HG03460 (cell line): ENCODE measurements around the gene CAMTA1.
A peak's percentile ranks its signal among the peaks of the same experiment; 100 is the strongest.

ENCODE experiments used
- ATAC-seq: cut with Tn5 transposase; IDR thresholded peaks from one replicate; pipeline ENCODE4 v1.9.1; 2021; ENCODE audit not compliant: unreplicated experiment

Gene CAMTA1

DNA sequence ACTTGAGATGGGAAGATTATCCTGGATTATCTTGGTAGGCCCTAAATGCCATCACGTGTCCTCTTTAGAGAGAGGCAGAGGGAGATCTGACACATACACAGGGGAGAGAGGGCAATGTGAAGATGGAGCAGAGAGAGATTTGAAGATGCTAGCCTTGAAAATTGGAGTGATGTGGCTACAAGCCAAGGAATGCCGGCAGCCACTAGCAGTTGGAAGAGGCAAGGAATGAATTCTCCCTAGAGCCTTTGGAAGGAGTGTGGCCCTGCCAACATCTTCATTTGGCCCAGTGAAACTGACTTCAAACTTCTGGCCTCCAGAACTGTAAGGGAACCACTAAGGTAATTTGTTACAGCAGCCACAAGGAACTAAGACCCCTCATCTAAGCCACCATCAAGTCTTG lies 8.9 kb upstream of the CAMTA1 start:
- ATAC-seq = no peak

DNA sequence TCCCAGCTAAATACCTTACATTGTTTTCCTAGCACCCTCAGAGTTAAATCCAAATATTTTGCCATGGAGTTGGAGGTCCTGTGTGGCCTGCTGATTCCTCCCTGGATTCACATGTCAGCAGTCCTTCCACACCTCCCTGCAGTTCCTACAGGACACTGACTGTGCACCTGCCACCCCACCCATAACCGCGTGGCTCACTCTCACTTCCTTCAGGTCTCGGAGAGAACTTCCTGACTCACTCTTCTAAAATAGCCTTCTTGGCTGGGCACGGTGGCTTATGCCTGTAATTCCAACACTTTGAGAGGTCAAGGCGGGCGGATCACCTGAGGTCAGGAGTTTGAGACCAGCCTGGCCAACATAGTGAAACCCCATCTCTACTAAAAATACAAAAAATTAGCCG lies 8.4 kb upstream of the CAMTA1 start:
- ATAC-seq = no peak

DNA sequence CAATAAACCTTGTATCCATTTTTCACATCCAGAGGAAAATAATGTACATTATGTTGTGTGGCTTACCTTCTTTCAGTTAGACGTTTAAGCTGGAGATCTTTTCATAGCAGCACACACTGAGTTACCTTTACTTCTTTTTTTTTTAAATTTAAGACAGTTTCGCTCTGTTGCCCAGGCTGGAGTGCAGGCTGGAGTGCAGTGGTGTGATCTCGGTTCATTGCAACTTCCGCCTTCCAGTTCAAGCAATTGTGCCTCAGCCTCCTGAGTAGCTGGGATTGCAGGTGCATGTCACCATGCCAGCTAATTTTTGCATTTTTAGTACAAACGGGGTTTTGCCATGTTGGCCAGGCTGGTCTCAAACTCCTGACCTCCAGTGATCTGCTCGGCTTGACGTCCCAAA lies 7.4 kb upstream of the CAMTA1 start:
- no peak for ATAC-seq

DNA sequence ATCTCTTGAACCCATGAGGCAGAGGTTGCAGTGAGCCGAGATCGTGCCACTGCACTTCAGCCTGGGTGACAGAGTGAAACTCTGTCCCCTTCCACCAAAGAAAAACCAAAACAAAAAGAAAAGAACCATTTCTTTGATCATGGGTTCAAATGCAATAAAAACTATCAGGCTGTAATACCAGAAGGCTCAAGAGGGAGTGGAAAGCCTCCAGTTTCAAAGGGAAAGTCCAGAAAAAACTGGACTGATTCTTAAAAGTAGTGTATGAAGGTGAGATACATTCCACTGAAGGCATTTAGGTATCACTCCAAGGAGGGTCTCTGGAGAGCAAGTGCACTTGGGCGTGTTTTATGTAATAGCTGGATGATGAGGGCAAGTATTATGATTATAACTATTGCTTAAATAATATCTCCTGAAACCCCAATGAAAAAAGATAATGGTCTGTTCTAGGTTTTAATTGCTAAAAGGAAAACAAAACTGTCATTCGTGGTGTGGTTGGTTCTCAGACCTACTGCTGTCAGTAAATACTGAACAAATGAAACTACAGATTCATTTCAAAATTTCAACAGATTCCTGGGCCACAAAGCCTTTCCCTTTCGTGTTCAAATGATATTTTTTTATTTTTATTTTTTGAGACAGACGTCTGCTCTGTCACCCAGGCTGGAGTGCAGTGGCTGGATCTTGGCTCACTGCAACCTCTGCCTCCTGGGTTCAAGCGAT lies 6.0 kb upstream of the CAMTA1 start:
- no peak for ATAC-seq

DNA sequence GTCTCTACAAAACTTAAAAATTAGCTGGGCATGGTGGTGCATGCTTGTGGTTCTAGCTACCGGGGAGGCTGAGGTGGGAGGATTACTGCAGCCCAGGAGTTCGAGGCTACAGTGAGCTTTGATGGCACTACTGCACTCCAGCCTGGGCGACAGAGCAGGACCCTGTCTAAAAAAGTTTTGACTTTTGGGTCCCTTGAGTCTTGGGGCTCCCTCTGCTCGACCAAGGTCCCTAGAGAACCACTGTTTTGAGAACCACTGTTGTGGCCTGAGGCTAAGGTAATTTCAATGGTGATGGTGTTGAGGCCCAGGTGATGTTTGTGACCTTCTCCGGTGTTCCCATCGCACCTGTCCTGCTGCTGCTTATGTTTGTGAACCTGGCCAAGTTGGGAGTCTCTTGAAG lies 3.1 kb upstream of the CAMTA1 start:
- ATAC-seq = no peak

DNA sequence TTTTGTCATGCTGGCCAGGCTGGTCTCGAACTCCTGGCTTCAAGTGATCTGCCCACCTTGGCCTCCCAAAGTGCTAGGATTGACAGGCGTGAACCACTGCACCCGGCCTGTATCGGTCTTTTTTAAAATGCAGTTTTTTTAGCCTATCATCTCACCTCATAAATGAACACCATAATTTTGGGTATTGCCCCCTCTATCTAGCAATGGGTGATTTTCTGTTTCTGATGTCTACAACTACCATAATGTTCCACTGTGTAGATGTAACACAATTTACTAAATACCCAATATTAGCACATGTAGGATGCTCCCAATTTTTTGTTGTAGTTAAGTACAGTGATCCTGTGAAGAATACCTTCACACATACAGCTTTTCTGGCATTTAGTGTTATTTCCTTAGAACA lies 2.0 kb upstream of the CAMTA1 start:
- no peak for ATAC-seq

DNA sequence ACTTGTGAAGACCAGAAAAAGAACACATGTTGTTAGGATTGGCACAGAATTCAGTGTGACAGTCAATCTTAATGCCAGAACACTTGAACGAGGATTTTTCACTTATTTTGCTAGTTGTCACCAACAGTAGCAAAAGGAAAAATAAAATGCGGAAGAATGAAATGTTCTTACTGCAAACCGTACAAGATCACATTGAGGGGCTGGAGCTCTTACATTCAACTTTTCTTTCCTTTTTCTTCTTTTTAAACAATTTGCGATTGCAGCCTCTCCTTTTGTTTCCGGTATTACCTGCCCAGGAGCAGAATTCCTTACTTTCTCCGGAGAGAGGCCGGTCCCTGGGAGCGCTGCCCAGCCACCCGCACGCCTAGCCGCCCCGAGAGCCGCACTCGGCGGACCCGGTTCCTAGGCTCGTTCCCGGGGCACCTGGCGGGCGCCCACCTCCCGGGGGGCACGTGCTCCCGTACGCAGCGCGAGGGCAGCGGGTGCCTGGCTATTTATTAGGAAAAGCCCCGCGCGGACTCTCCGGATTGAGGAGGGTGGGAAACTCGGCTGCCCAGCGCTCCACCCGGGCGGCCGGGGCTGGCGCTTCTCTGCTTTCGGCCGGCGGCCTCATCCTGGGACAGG lies 1.2 kb upstream of the CAMTA1 start:
- no peak for ATAC-seq

DNA sequence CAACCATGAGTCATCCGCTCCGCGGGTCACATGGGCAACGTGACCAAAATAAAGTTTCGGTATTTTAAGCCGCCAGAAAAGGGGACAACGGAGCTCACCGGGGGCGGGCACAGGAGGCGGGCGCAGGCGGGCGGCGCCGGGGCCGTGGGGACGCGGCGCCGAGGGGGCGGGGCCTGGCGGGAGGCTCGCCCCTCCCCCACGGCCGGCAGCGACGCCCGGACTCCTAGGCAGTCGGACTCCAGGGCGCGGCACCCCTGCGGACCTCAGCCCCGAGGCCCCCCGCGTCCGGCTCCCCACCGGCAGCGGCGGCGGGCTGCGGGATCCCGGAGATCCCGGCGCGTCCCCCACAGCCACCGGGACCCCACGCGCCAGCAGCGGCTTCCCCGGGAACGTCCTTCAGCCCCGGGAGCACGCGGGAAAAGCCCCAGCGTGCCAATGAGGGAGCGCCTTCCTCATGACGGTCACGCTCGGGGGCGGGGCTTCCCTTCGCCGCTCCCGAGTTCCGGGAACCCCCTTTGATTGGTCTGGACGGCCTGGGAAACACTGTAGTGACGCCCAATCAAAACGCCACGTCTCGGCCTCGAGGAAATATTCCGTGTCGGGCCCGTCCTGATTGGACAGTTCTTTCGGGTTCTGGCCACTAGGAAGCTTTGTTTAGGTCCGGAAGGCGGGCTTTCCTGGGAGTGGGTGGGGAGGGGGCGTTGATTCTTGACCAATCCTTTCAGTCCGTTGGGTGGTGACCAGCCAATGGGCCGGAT lies 515 bp upstream of the CAMTA1 start:
- peak; percentile 67 for ATAC-seq

DNA sequence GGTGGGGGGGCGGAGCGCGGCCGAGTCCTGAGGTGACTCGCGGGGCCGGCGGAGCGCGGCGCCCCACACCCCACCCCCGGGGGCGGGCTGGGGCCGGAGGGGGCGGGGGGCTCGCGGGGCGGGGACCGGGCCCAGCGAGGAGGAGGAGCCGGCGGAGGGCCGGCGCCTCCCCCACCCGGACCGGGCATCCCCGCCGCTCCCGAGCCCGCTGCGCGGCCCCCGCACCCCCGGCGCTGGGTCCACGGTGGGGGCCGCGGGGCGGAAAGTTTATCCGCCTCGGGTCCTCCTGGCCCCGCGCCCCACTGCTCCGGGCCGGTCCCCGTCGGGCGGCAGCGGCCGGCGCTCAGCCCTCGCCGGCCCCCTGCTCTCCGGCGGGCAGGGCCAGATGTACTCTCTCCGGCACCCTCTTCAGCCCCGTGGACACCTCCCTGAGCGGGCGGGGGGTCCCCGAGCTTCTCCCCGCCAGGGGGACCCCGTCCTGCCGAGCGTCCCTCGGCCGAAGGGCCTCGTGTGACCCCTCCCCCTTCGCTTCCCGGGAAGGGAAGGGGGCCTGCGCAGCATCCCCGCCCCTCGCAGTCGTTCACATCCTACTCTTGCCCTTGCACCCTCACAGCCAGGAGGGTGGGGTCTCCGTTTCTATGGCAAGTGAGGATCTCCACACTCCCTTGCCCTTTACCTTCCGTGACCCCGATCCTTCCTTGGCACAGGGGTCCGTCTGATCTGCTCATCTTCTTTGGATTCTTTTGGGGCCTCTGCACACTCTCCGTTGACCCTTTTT lies 663 bp downstream of the CAMTA1 start:
- no peak for ATAC-seq

DNA sequence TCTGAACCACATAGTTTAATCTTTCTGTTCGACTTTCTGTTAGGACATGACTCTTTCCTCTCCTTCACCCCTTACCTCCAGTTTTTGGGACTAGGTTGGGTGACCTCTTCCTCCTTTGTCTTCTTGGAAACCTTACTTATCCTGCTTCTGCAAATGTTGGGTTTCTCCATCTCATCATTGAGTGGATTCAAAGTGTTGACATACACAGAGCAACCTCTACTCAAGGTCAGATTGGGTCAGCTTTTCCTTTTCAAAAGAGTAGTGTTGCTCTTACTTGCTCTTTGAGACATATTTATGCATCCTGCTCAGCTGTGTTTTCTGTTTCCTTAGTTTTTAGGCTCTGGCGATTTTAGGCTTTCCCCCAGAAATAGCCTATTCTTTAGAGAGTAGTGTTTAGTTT lies 3.7 kb downstream of the CAMTA1 start:
- no peak for ATAC-seq

DNA sequence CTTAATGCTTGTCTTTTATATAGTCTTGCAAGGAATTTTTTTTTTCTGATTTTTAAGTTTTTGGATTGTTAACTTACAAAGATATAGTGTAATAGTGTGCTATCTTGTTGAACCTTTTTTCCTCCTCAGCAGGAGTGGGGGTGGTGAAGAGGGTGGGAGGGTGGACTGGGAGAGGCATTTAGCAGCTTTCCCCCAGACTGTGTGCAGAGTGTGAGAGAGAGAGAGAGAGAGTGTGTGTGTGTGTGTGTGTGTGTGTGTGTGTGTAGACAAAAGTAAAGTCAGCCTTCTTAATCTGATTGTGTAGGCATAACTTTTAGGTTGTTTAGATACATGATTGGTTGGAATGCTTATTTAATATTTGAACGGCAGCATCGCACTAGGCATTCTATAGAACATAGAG lies 4.9 kb downstream of the CAMTA1 start:
- ATAC-seq = no peak

DNA sequence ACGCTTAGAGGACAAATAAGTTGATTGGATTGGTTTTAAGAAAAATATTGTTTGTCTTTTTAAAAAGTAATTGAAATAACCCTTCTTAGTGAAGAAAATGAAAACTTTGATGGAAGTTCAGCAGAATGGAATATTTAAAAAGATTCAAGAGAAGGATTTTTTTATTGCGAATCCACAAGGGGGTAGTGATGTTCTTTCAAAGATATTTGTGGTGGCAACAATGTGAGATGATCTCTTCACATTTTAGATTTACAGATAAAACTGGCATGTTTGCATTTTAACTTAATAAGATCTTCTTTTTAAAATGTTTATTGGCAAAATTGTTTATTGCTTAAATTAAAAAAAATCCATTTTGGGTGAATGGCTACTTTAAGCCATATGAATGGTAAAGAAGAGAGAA lies 8.9 kb downstream of the CAMTA1 start:
- no peak for ATAC-seq

DNA sequence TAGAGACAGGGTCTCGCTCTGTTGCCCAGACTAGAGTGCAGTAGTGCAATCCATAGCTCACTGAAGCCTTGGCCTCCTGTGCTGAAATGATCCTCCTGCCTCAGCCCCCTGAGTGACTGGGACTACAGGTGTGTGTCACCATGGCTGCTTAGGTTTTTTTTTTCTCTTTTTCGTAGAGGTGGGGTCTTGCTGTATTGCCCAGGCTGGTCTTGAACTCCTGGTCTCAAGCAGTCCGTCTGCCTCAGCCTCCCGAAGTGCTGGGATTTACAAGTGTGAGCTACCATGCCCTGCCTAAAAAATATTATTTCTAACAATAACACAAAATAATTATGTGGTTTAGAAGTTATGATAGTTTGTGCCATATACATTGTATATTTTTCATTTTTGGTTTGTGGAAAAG lies 9.9 kb downstream of the CAMTA1 start:
- ATAC-seq = no peak

DNA sequence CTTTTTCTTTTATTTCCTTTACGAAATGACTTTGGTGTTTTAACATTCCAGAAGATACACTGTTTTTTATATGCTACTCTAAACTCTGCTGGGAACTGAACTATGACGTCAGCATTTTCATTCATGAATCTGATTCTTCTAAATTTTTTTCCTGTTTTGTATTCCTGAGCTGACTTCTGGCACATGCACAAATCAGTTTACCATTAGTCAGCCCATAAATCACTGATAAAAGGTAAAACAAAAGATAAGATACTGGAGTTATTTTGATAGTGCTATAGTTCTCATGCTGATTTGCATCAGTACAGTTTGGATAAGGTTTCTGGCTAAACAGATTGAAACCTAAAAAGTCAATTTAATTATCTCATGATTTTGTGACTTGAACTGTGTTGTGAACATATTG lies 10.4 kb downstream of the CAMTA1 start:
- ATAC-seq = no peak

DNA sequence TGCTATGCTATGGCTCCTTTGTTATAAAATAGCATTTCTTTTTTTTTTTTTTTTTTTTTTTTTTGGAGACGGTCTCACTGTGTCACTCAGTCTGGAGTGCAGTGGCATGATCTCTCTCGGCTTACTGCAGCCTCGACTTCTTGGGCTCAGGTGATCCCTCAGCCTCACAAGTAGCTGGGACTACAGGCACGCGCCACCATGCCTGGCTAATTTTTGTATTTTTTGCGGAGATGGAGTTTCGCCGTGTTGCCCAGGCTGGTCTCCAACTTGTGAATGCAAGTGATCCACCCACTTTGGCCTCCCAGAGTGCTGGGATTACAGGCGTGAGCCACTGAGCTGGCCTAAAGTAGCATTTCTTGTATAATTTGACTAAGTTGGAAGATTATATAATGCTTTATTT lies 10.8 kb downstream of the CAMTA1 start:
- ATAC-seq = no peak

DNA sequence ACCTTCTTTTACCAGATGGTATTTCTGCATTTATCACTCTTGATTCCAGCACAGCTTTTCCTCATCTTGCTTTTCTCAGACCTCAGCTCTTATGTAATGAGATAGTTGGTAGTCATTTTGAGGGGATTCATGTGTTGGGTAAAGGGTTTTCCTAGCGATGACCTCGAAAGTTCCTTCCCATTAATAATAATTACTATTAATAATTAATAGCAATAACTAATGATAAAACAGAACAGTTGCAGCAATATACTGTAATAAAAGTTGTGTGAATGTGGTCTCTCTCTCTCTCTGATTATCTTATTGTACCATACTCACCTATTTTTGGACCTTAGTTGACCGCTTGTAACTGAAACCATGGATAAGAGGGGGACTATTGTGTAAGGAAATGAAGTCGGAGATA lies 14.2 kb downstream of the CAMTA1 start:
- ATAC-seq = no peak

DNA sequence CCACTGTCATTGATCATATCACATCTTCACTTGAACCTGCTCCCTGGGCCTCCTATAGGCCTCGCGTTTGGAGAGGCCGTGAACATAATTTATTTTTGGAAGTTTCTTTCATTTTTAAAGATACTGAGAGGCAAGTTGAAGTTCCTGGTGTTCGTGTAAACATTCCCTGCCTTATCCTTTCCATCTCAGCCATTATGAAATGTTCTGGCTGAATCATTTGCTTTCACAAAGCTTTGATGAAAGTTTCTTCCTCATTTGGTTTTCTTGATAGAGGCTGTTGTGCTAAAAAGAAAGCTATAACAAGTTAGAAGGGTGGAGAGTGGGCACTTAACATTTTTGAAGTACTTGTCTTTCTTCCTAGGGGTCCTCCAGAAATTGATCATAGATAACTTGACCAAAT lies 15.5 kb downstream of the CAMTA1 start:
- no peak for ATAC-seq

DNA sequence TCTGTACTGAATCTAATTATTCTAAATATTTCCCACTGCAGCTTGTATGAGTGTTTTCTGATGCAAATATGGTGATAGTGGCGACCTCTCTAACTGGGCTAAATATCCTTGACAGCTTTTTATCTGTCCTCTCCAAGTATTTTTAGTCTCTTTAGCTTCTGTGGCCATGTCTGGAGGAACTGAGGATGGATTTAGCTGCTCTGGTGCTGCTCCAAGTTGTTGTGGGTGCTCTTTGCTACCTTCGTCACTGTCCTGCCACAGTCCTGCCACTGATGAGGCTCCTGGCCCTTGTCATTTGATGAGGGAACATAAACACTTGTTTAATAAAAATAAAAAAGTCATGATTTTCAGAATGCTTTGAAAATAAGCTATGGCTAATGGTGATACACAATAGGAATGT lies 15.9 kb downstream of the CAMTA1 start:
- no peak for ATAC-seq

DNA sequence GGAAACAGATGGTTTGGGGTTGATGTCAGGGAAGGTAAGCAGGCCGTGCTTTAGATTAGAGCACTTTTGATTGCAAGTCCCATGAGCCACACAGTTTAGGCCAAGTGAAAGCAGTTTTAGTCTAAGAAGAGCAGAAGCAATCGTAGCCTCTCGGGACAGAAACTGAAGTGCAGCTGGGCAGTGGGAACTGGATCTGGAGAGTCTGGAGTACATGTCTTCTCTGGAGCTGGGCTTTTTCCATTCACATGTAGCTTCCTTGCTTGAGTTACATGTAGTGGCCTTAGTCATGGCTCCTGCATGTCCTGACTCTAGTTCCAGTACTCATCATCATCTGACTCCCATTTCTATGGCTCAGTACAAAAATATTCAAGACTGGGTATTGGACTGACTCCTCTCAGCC lies 16.7 kb downstream of the CAMTA1 start:
- no peak for ATAC-seq

DNA sequence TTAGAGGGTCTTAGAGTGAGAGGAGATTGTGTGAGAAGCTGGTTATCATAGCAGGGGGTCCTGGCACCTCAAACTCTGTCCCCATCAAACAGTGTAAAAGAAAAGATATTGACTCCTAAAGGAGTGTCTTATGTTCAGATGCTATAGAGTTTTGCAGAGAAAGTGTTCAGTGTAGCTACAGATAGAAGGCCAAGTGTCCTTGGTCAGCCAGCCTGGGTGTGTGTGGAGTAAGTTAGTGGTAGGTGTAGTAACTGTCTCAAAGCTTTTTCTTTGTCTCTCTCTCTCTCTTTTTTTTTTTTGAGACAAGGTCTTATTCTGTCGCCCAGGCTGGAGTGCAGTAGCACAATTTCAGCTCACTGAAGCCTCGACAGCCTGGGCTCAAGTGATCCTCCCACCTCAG lies 17.2 kb downstream of the CAMTA1 start:
- no peak for ATAC-seq

DNA sequence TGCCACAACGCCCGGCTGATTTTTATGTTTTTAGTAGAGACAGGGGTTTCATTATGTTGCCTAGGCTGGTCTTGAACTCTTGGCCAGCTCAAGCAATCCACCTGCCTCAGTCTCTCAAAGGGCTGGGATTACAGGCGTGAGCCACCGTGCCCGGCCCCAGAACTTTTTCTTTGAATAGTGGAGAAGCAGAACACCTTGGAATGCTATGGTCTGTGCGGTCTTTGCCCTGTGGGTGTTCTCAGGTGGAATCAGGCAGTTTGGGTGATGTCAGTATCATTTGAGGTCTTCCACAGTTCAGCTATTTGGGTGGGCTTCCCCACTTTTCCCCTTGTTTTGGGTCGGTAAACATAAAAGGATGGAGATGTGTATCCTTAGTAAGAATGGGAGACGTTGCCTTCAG lies 17.6 kb downstream of the CAMTA1 start:
- no peak for ATAC-seq

DNA sequence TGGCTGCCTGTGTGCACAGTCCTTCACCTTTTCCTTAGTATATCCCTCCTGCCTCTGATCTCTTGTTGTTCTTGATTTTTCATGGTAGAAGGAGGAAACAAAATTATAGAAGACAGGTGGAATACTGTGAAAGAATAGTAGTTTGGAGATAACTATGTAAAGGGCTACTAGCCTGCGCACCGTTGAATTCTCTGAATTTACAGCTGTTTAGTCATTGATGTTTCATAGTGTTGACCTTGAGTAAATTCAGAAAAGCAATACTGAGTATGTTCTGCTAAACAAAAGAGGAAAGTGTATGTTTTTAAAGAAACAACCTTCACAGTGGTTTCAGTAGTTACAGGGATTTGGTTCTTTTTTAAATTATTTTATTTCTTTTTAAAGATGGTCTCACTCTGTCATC lies 18.1 kb downstream of the CAMTA1 start:
- no peak for ATAC-seq
